Suppressor macrophage (primary cell): Measurements from ENCODE around the gene PGM2L1.

ENCODE experiments used
- DNase-seq, 4 experiments: peaks; one replicate each; pipeline ENCODE4 v3.0.0-alpha.2; 2020 to 2022

PGM2L1 gene

DNA sequence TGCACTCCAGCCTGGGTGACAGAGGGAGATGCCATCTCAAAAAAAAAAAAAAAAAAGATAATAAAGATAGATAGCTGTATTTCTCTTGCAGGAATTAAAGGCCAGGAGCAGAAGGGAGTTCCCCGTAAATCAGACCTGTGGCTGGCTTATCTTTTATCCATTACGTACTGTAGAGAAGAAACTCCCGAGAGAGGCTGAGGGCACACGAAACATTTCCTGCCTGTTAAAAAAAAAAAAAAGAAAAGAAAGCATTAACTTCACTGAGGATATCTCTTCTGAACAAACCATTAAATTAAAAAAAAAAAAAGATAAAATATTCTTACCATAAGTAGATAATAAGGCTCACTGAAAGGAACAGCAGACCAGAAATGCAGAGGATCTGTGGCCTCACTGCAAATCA, 109.3 kb downstream of the PGM2L1 start:
- no peak for DNase-seq

DNA sequence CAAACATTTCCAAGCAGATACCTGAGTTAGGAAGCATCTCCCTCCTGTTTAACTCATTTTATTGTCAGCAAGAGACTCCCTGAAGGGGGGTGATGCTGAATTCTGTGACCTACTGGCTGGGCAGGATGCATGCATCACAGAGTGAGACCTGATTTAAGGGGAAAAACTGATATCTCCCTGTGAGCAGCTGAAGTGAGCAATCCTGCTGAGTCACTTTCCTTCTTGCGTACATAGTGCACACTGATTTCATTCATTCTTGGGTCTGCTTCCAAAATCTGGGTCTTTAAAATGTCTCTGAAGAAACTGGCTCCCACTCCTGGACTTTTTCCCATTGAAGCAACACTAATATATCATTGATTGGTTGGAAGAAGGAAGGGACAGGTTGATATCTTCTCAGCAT, 110.1 kb downstream of the PGM2L1 start:
- DNase-seq: peak in 3 of 4 experiments; percentile 20 to 38 (median 28)

DNA sequence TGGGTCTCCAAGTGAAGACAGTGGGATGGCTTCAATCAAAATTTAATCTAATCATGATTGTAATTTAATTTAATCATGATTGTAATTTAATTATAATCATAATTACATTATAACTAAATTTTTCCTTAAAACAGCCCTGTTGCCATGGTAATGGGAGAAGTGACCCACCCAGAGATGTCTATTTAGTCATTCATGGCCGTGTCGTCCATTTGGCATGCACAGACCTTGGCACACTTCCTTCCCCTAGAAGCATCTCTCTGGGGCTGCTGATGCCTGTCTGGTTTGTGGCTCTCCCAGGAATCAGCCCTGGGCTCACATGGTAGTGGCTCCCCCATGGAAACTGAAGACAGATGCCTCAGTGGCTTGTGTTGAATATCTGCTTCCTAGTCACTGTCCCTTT, 113.8 kb downstream of the PGM2L1 start:
- DNase-seq: no peak

DNA sequence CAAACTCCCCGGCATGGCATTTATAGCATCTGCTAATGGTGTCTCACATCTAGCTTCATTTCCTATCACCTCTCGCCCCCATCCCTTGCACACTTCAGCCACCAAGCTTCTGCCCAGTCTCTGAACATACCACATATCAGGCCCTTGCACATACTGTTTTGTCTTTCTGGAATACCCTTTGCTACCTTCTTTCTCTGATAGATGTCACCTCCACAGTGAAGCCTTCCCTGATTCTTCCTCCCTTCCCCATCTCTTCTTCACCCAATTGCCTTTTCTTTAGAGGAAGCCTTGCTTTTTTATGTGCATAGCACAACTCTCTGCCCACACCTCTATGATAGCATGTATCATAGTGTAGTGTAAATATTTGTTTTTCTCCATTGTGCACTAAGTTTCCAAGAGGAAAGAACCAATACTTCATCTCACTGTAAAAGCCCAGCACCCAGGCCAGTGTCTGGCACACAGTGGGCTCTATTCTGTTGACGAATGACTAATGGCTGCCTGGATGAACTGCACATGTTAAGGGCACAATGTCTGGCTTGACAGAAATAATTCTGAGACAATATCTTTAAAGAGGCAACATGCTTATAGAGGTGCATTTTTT, 114.6 kb downstream of the PGM2L1 start:
- DNase-seq: no peak

DNA sequence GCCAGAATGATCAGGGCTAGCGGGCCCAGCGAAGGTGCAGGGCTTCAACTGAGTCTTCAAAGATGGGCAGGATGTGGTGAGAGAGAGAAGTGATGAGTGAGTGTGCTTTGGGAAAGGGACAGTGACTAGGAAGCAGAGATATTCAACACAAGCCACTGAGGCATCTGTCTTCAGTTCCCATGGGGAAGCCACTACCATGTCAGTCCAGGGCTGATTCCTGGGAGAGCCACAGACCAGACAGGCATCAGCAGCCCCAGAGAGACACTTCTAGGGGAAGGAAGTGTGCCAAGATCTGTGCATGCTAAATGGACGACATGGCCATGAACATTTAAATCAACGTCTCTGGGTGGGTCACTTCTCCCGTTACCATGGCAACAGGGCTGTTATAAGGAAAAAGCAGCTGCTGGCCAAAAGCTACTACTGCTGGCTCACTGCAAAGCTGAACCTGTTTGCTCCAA, 115.3 kb downstream of the PGM2L1 start:
- DNase-seq: no peak

DNA sequence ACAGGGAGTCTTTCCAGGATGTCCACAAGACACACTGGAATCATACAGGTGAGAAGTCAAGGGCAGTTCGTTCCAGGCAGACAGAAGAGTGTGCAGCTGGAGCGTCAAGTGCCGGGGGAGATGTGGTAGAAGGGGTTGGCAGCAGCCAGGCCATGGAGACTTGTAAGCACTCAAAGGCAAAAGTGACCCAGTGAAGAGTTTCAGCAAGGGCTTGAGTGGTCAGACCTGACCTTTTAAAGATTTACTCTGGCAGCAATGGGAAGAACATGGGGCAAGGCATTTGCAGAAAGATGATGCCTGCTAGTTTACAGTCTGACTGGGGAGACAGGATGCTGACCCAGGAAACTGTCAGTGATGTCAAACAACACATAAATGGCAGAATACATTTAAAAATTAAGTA, 115.8 kb downstream of the PGM2L1 start:
- no peak for DNase-seq

DNA sequence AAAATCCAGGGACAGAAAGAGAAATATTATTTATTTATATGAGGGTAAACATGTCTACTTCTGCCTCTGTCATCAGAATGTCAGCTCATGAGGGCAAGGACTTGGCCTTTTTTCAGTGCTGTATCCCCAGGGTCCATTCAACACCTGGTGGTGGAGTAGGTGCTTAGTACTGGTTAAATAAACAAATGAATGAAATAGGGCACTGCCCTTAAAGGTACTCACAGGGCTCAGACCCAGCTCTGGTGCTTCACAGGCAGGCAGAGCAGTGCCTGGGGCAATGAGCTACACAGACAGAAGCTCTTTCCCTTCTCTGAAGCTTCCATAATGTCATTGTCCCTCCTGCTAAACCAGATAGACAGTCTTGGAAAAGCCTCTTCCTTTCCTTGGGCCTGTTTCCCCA, 117.7 kb downstream of the PGM2L1 start:
- no peak for DNase-seq
